B cell (primary cell): Measurements from ENCODE around the gene YAP1. TPM values are rescaled to one million over a fixed set of nuclear protein-coding genes. Genes with fewer than 3 reads are reported as not detected.

ENCODE experiments used
- ATAC-seq: fragments of 200-7000 bp; cut with Tn5 transposase; one replicate; pipeline ENCODE4 v1.10.0; 2021; ENCODE audit warnings: low read depth, mild to moderate bottlenecking, moderate number of reproducible peaks, moderate library complexity
- CTCF ChIA-PET: fragments of 350-600 bp; sonication (Branson Sonifier 250); formaldehyde crosslinking; loops from one replicate; lab custom pipeline; 2021; ENCODE audit warnings: antibody characterized with exemption, inconsistent platforms; lab: Charles Lee
- POLR2A ChIA-PET: fragments of 350-600 bp; sonication (Branson Sonifier 250); formaldehyde crosslinking; loops from one replicate; lab custom pipeline; 2021; ENCODE audit warnings: antibody characterized with exemption; lab: Charles Lee
- DNase-seq: peaks from one replicate; pipeline ENCODE4 v3.0.0; 2013
- H2AFZ ChIP-seq: 2 replicates; pipeline ENCODE4 v1.6.1; 2012; ENCODE audit warnings: mild to moderate bottlenecking, low read depth, low read length; ENCODE audit not compliant: insufficient read depth, poor library complexity, severe bottlenecking
- H3K27ac ChIP-seq, 2 donors: 1 replicate in 1 of 2; 2 replicates in 1 of 2; pipeline ENCODE4 v1.5.1; 2012 to 2013; ENCODE audit warnings: low read length in 2 of 2, mild to moderate bottlenecking in 2 of 2, moderate library complexity in 1 of 2
- H3K27me3 ChIP-seq, 4 experiments: fragments of 200-600 bp in 1 of 4; sonication (generic) in 1 of 4; replicated peaks in 1 of 4; 1 replicate in 2 of 4; 2 replicates in 2 of 4; pipeline versions ENCODE4 v1.6.1 to v1.7.0; 2013 to 2016; ENCODE audit warnings: low read length in 3 of 4, mild to moderate bottlenecking in 2 of 4, mixed read lengths in 1 of 4, moderate library complexity in 1 of 4; ENCODE audit not compliant: insufficient read depth in 4 of 4, control insufficient read depth in 3 of 4; ENCODE audit errors: control extremely low read depth in 1 of 4
- H3K36me3 ChIP-seq, 2 experiments: replicated peaks in 1 of 2; 1 replicate in 1 of 2; 2 replicates in 1 of 2; pipeline versions ENCODE4 v1.6.1 to v1.7.1; 2013; ENCODE audit warnings: low read length in 1 of 2; ENCODE audit not compliant: insufficient read depth in 2 of 2, control insufficient read depth in 1 of 2; ENCODE audit errors: control extremely low read depth in 1 of 2, extremely low read depth in 1 of 2
- H3K4me1 ChIP-seq, 2 donors: fragments of 200-600 bp in 1 of 2; sonication (generic) in 1 of 2; 1 replicate in 1 of 2; 2 replicates in 1 of 2; pipeline versions ENCODE4 v1.5.1 to v1.6.1; 2013 to 2017; ENCODE audit warnings: low read length in 2 of 2; ENCODE audit not compliant: control insufficient read depth in 2 of 2, insufficient read depth in 2 of 2
- H3K4me2 ChIP-seq: replicated peaks from 2 replicates; pipeline ENCODE3; 2012; ENCODE audit warnings: mild to moderate bottlenecking, low read depth, low read length; ENCODE audit not compliant: poor library complexity, severe bottlenecking
- H3K4me3 ChIP-seq, 5 experiments: fragments of 200-600 bp in 1 of 5; sonication (generic) in 1 of 5; 1 replicate in 3 of 5; 2 replicates in 2 of 5; pipeline versions ENCODE4 v1.5.1 to v1.7.0; 2011 to 2016; ENCODE audit warnings: low read length in 4 of 5, mild to moderate bottlenecking in 4 of 5, low read depth in 2 of 5, control low read depth in 1 of 5, moderate library complexity in 1 of 5; ENCODE audit not compliant: insufficient read depth in 1 of 5; ENCODE audit errors: control extremely low read depth in 1 of 5, extremely low read depth in 1 of 5
- H3K79me2 ChIP-seq: fragments of 200-600 bp; sonication (generic); one replicate; pipeline ENCODE4 v1.6.0; 2016; ENCODE audit warnings: low read length; ENCODE audit not compliant: control insufficient read depth, insufficient read depth
- H3K9ac ChIP-seq: fragments of 200-600 bp; sonication (generic); 2 replicates; pipeline ENCODE4 v1.6.1; 2017; ENCODE audit warnings: mild to moderate bottlenecking, low read length, moderate library complexity
- H3K9me3 ChIP-seq, 3 donors: one replicate each; pipeline versions ENCODE4 v1.6.1 to v1.7.1; 2013; ENCODE audit warnings: low read length in 2 of 3; ENCODE audit not compliant: control insufficient read depth in 2 of 3, insufficient read depth in 1 of 3; ENCODE audit errors: control extremely low read depth in 1 of 3
- H4K20me1 ChIP-seq: 2 replicates; pipeline ENCODE4 v1.6.0; 2012; ENCODE audit warnings: mild to moderate bottlenecking, low read length; ENCODE audit not compliant: insufficient read depth, control insufficient read depth, poor library complexity, severe bottlenecking
- H3K27ac Mint-ChIP-seq: one replicate; pipeline ENCODE4 v1.8.0; 2021; ENCODE audit warnings: mixed read lengths
- H3K27me3 Mint-ChIP-seq: one replicate; pipeline ENCODE4 v1.8.0; 2021; ENCODE audit warnings: mixed read lengths
- H3K4me1 Mint-ChIP-seq: one replicate; pipeline ENCODE4 v1.8.0; 2021; ENCODE audit warnings: mixed read lengths
- H3K4me3 Mint-ChIP-seq: one replicate; pipeline ENCODE4 v1.8.0; 2021; ENCODE audit warnings: mixed read lengths
- H3K9me3 Mint-ChIP-seq: one replicate; pipeline ENCODE4 v1.8.0; 2022; ENCODE audit warnings: mixed read lengths; ENCODE audit not compliant: insufficient read depth
- EZH2 ChIP-seq: IDR thresholded peaks from 2 replicates; pipeline ENCODE4 v1.6.1; 2012; ENCODE audit warnings: borderline replicate concordance, low read depth, mild to moderate bottlenecking, moderate library complexity, low read length; ENCODE audit not compliant: insufficient read depth, poor library complexity, severe bottlenecking
- WGBS: methylation state at CpG from one replicate; pipeline ENCODE4 v1.1.5; 2013; ENCODE audit warnings: missing lambda C conversion rate; ENCODE audit not compliant: insufficient coverage; 5-methylcytosine and 5-hydroxymethylcytosine counted together
- intact Hi-C: fragments of 100-400 bp; cut with micrococcal nuclease; formaldehyde crosslinking; loops from one replicate; pipeline ENCODE4 v1.10.0; 2022
- polyA plus RNA-seq: library from polyadenylated mRNA; depleted of rRNA; stranded (reverse); fragments of >200 nt; gene quantifications from 2 replicates; pipeline ENCODE4 v1.2.3, GENCODE V29; 2012
- total RNA-seq, 2 donors: library from RNA; stranded (reverse); fragments of 120-200 nt in 1 of 2; gene quantifications; 1 replicate in 1 of 2; 2 replicates in 1 of 2; pipeline versions ENCODE4 v1.2.3 to v1.2.4, GENCODE V29; 2013 to 2022
- TF ChIP-seq, protein P1 (sequence below): fragments of 200-600 bp; IDR thresholded peaks from one replicate; pipeline ENCODE4 v1.8.0; 2022; ENCODE audit warnings: antibody characterized with exemption, mild to moderate bottlenecking

YAP1 gene
- total and polyA plus RNA-seq, 2 donors (not counting 1 experiment from before 2014, with no cell fraction given), result not detected

DNA sequence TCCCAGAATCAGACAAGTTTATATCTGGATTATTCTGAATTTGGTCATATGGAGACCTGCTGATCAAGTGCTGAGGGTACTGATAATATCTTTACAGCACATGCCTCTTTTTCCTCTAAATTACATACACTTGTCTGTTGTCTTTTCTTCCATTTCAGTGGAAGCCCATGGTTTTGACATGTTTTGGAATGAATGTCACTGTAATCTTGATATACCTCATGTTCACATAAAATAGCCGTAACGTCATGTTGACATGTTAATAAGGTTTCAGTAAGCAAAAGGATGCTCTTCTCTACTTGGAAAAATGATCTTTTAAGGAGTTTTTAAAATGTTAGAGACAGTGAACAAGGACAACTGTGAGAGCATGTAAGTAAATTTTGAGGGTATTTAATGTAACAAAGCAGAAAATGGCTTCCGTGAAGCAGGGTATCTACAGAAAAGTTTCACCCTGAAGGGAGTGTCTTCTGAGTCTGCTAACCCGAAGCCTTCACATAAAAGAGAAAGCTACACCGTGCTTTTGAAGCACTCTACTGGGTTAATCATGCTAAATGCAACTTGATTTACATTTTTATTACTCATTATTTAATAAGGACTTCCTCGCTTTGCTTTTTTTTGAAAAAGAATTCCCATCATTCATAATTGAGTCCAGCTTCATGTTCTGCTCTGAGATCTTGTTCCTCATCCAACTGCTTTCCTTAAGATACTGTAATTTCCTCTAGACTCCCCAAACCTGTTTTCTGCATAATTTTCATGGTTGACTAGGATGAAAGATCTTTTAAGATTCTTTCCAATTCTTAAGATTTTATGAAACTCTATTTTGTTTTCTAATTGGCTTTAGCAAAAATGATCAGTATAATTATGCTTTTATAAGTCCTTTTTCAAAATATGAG is 56.2 kb downstream of the YAP1 start:
- no peak for TF ChIP-seq EZH2
- TF ChIP-seq, protein P1, sequence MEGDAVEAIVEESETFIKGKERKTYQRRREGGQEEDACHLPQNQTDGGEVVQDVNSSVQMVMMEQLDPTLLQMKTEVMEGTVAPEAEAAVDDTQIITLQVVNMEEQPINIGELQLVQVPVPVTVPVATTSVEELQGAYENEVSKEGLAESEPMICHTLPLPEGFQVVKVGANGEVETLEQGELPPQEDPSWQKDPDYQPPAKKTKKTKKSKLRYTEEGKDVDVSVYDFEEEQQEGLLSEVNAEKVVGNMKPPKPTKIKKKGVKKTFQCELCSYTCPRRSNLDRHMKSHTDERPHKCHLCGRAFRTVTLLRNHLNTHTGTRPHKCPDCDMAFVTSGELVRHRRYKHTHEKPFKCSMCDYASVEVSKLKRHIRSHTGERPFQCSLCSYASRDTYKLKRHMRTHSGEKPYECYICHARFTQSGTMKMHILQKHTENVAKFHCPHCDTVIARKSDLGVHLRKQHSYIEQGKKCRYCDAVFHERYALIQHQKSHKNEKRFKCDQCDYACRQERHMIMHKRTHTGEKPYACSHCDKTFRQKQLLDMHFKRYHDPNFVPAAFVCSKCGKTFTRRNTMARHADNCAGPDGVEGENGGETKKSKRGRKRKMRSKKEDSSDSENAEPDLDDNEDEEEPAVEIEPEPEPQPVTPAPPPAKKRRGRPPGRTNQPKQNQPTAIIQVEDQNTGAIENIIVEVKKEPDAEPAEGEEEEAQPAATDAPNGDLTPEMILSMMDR, result no peak
- Histone ChIP-seq H3K4me1 (no peaks in the 10 kb centered on the region), H3K9ac (no peak overlapping the region), H3K79me2 (no peaks in the 10 kb centered on the region), H3K4me2 (no peak overlapping the region), H3K27me3 (peaks cover 0 to 7% (median 1%) of the 10 kb centered on the region in 4 experiments), H3K36me3 (no peaks in the 10 kb centered on the region), H3K9me3 (no peaks in the 10 kb centered on the region), H2AFZ (no peak overlapping the region), H3K4me3 (no peak overlapping the region), H4K20me1 (no peaks in the 10 kb centered on the region), H3K27ac (no peak overlapping the region)
- no CpG with 5 or more reads among the region's 6 CpGs for WGBS
- H3K9me3 Mint-ChIP-seq, result no peaks in the 10 kb centered on the region
- DNase-seq (no peak), ATAC-seq (no peak)
- H3K4me3 Mint-ChIP-seq, result no peak overlapping the region
- POLR2A ChIA-PET, result no interaction called here
- intact Hi-C loops, result no loop called here
- no peaks in the 10 kb centered on the region for H3K4me1 Mint-ChIP-seq
- H3K27me3 Mint-ChIP-seq, result peaks cover 17% of the 10 kb centered on the region
- CTCF ChIA-PET, result no interaction called here
- no peak overlapping the region for H3K27ac Mint-ChIP-seq

DNA sequence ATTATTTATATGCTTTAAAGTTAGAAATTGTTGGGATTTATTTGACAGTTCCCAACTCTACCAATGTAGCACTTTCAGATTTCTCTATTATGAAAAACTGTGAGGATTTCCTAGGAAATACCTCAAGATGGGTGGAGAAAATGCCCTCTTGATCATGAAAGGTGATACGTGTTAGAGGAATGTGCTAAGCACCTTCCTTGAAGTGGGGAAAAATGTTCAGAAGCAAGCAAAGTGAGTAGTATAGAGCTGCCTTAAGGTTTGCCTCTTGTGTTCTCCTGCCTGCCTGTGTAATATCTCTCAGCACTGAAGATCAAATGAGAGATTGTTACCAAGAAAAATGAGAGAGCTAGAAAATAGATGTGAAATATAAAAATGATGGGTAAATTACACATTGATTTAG is 58.2 kb downstream of the YAP1 start:
- TF ChIP-seq, protein P1, result no peak
- no peak for TF ChIP-seq EZH2
- Mint-ChIP-seq H3K4me3 (no peak overlapping the region), H3K27me3 (peaks cover 24% of the 10 kb centered on the region), H3K4me1 (no peaks in the 10 kb centered on the region), H3K27ac (no peak overlapping the region), H3K9me3 (no peaks in the 10 kb centered on the region)
- DNase-seq (no peak), ATAC-seq (no peak)
- intact Hi-C loops, result no loop called here
- Histone ChIP-seq H3K4me3 (no peak overlapping the region), H3K4me1 (no peaks in the 10 kb centered on the region), H2AFZ (no peak overlapping the region), H3K27me3 (peaks cover 0 to 7% (median 0%) of the 10 kb centered on the region in 4 experiments), H3K9ac (no peak overlapping the region), H3K4me2 (no peak overlapping the region), H3K27ac (no peak overlapping the region), H3K79me2 (no peaks in the 10 kb centered on the region), H3K9me3 (no peaks in the 10 kb centered on the region), H3K36me3 (no peaks in the 10 kb centered on the region), H4K20me1 (no peaks in the 10 kb centered on the region)
- ChIA-PET POLR2A (no interaction called here), CTCF (no interaction called here)
- WGBS, result 64% methylated on average over 1 of the region's 1 CpG
